ENCODE data around the gene REXO1. TPM values are rescaled to one million over a fixed set of nuclear protein-coding genes. Genes with fewer than 3 reads are reported as not detected.

REXO1 gene
- total and polyA plus RNA-seq, 9 of the 15 experiments (the other 6 are each of a cell fraction or from before 2014, with no cell fraction given): 0.04 to 63.3 (median 15.8) TPM

GRCh38 chr19:1854039-1854541 is 5.8 kb upstream of the REXO1 start:
- TF ChIP-seq REST (IDR thresholded peaks at IDR 0.05; ENCODE audit: borderline replicate concordance): no peak
- TF ChIP-seq REST (CRISPR knock-in tag; IDR thresholded peaks at IDR 0.05; ENCODE audit: low read depth): no peak
- 0 out of 2 replicates have a peak, but pooled peaks have one; percentile 8 for TF ChIP-seq ESRRA (IDR thresholded peaks at IDR 0.05; ENCODE audit: borderline replicate concordance, low read depth)
- TF ChIP-seq ZBTB7A (IDR thresholded peaks at IDR 0.05; ENCODE audit: borderline replicate concordance, control insufficient read depth, low read depth, low read length): peak; percentile 58
- TF ChIP-seq PPARD (CRISPR knock-in tag; IDR thresholded peaks at IDR 0.05): no peak
- FAIRE-seq: no peak
- peaks cover 84% of the 10 kb centered on the region for H3K79me2 ChIP-seq (ENCODE audit: control insufficient read depth, insufficient read depth, low read length)
- no peaks in the 10 kb centered on the region for H3K27me3 ChIP-seq (ENCODE audit: control insufficient read depth in 2 of 2, insufficient read depth in 2 of 2, low read length in 2 of 2)
- peak overlapping the region; percentile 68 to 93 for H3K9ac ChIP-seq (ENCODE audit: insufficient read depth in 1 of 2, low read depth in 2 of 2, low read length in 2 of 2)
- H3K9me3 ChIP-seq (replicated peaks; ENCODE audit: control insufficient read depth, insufficient read depth, low read depth, low read length): no peaks in the 10 kb centered on the region
- peak overlapping the region; percentile 82 for H3K27ac ChIP-seq (ENCODE audit: extremely low read depth, low read depth, low read length)
- BruUV-seq (replicated peaks): no TSS peak
- H3K9me1 ChIP-seq (ENCODE audit: control insufficient read depth, insufficient read depth, low read length): no peaks in the 10 kb centered on the region
- H3K4me2 ChIP-seq (ENCODE audit: insufficient read depth, low read length): peak overlapping the region; percentile 94
- peak overlapping the region; percentile 57 for H3K4me3 ChIP-seq
- WGBS (ENCODE audit: insufficient coverage, low coverage, missing lambda C conversion rate): 6% methylated on average over 6 of the region's 16 CpGs
- H3K36me3 ChIP-seq (ENCODE audit: control insufficient read depth, insufficient read depth, low read length): peaks cover 27% of the 10 kb centered on the region; the same call in 1 of the 3 replicates
- H3K4me1 ChIP-seq (replicated peaks in 1 of 2; ENCODE audit: control insufficient read depth in 2 of 2, insufficient read depth in 2 of 2, low read length in 2 of 2): peaks cover 56 to 93% of the 10 kb centered on the region in 2 experiments
- POLR2A ChIA-PET: interaction anchor here (0.7 to 5.2 kb wide), 6 partner anchors 11 to 35 kb away, joined by 3 to 46 read pairs (median 4); no protein-coding TSS in a partner anchor
- in situ Hi-C loops (cut with MboI): no loop called here
- no peak for DNase-seq (ENCODE audit: extremely low read depth in 1 of 4, low spot score in 3 of 4)
- peaks cover 9% of the 10 kb centered on the region for H4K20me1 ChIP-seq (replicated peaks; ENCODE audit: control insufficient read depth, insufficient read depth, low read length)
- intact Hi-C loops (cut with micrococcal nuclease): no loop called here
- H2AFZ ChIP-seq (ENCODE audit: low read depth, low read length): no peak overlapping the region
- ATAC-seq: no peak
- CTCF ChIA-PET (ENCODE audit: low intra/inter-chr PET ratio): no interaction called here

Measured in K562 (cell line).